MCF 10A (cell line): ENCODE results near the gene RALB. TPM values are rescaled to one million over a fixed set of nuclear protein-coding genes. Genes with fewer than 3 reads are reported as not detected.

Experiments
- BruUV-seq: library from RNA; stranded (reverse); fragments of 400-500 nt; replicated peaks from 2 replicates; lab custom pipeline; 2021; lab: Mats Ljungman, UMichigan
- CTCF ChIA-PET: fragments of 300-600 bp; sonication (Branson Sonifier 250); formaldehyde crosslinking; extraction: SDS; loops from one replicate; lab custom pipeline; 2021; ENCODE audit warnings: antibody characterized with exemption, inconsistent platforms; lab: Yijun Ruan, JAX
- POLR2A ChIA-PET: fragments of 300-600, 350-650 bp; sonication (Branson Sonifier 250); formaldehyde crosslinking; extraction: SDS; loops from one replicate; lab custom pipeline; 2020; ENCODE audit warnings: antibody characterized with exemption, inconsistent platforms; lab: Yijun Ruan, JAX
- DNase-seq: peaks from one replicate; pipeline ENCODE4 v3.0.0-alpha.2; 2018; ENCODE audit not compliant: unreplicated experiment
- H3K27ac Mint-ChIP-seq: one replicate; pipeline ENCODE4 v1.8.0; 2022; ENCODE audit warnings: mild to moderate bottlenecking, low read depth, mixed read lengths; ENCODE audit not compliant: unreplicated experiment
- H3K27me3 Mint-ChIP-seq: one replicate; pipeline ENCODE4 v1.8.0; 2022; ENCODE audit warnings: mixed read lengths; ENCODE audit not compliant: insufficient read depth, unreplicated experiment
- H3K36me3 Mint-ChIP-seq: one replicate; pipeline ENCODE4 v1.8.0; 2022; ENCODE audit warnings: mild to moderate bottlenecking, moderate library complexity, mixed read lengths; ENCODE audit not compliant: insufficient read depth, unreplicated experiment
- H3K4me1 Mint-ChIP-seq: one replicate; pipeline ENCODE4 v1.8.0; 2022; ENCODE audit warnings: mixed read lengths; ENCODE audit not compliant: insufficient read depth, unreplicated experiment
- H3K4me3 Mint-ChIP-seq: one replicate; pipeline ENCODE4 v1.8.0; 2022; ENCODE audit warnings: mild to moderate bottlenecking, moderate library complexity, mixed read lengths; ENCODE audit not compliant: unreplicated experiment
- H3K9me3 Mint-ChIP-seq: one replicate; pipeline ENCODE4 v1.8.0; 2022; ENCODE audit warnings: mixed read lengths; ENCODE audit not compliant: unreplicated experiment
- CTCF ChIP-seq: fragments of 200-600 bp; IDR thresholded peaks from one replicate; pipeline ENCODE4 v1.8.0; 2022; ENCODE audit warnings: antibody characterized with exemption, mild to moderate bottlenecking; ENCODE audit not compliant: unreplicated experiment
- intact Hi-C: fragments of 100-400 bp; cut with micrococcal nuclease; formaldehyde crosslinking; loops from 2 replicates; pipeline ENCODE4 v1.14.1; 2022
- total RNA-seq: library from RNA; stranded (reverse); gene quantifications from 2 replicates; pipeline ENCODE4 v1.2.3, GENCODE V29; 2022

Gene RALB
- total RNA-seq, 1 experiment from 2014 or later, result 37.4 TPM

- Mint-ChIP-seq H3K27ac (no peak overlapping the region), H3K36me3 (no peaks in the 10 kb centered on the region), H3K4me3 (no peak overlapping the region), H3K9me3 (no peaks in the 10 kb centered on the region), H3K27me3 (peaks cover 27% of the 10 kb centered on the region), H3K4me1 (no peaks in the 10 kb centered on the region)
- ChIA-PET POLR2A (interaction anchor here (1.1 kb wide), 1 partner anchor 8 kb away, joined by 4 read pairs; no protein-coding TSS in a partner anchor), CTCF (interaction anchor here (1.3 kb wide), 1 partner anchor 11 kb away, joined by 4 read pairs; no protein-coding TSS in a partner anchor)
- DNase-seq, result no peak
- intact Hi-C loops, result no loop called here
- TF ChIP-seq CTCF, result no peak
- no TSS peak for BruUV-seq
These were observed 78.5 kb downstream of the RALB start for GRCh38 chr2:120330946-120331822.

GRCh38 chr2:120331903-120332302, 79.3 kb downstream of the RALB start:
- DNase-seq, result no peak
- Mint-ChIP-seq H3K27ac (no peak overlapping the region), H3K4me3 (no peak overlapping the region), H3K4me1 (no peaks in the 10 kb centered on the region), H3K36me3 (no peaks in the 10 kb centered on the region), H3K9me3 (no peaks in the 10 kb centered on the region), H3K27me3 (peaks cover 27% of the 10 kb centered on the region)
- intact Hi-C loops, result no loop called here
- ChIA-PET POLR2A (interaction anchor here (1.1 kb wide), 1 partner anchor 8 kb away, joined by 4 read pairs; no protein-coding TSS in a partner anchor), CTCF (interaction anchor here (0.6 to 1.4 kb wide), 4 partner anchors 10 to 304 kb away, joined by 3 to 7 read pairs (median 4); no protein-coding TSS in a partner anchor)
- no TSS peak for BruUV-seq
- no peak for TF ChIP-seq CTCF

- no peaks in the 10 kb centered on the region for H3K9me3 Mint-ChIP-seq
- ChIA-PET CTCF (interaction anchor here (0.6 to 1.4 kb wide), 4 partner anchors 10 to 303 kb away, joined by 3 to 7 read pairs (median 4); no protein-coding TSS in a partner anchor), POLR2A (no interaction called here)
- intact Hi-C loops, result no loop called here
- H3K4me3 Mint-ChIP-seq, result no peak overlapping the region
- DNase-seq, result no peak
- no peaks in the 10 kb centered on the region for H3K4me1 Mint-ChIP-seq
- H3K27me3 Mint-ChIP-seq, result peaks cover 27% of the 10 kb centered on the region
- no peaks in the 10 kb centered on the region for H3K36me3 Mint-ChIP-seq
- H3K27ac Mint-ChIP-seq, result no peak overlapping the region
- TF ChIP-seq CTCF, result no peak
- BruUV-seq, result no TSS peak
These were observed 79.7 kb downstream of the RALB start for GRCh38 chr2:120332384-120332783.

GRCh38 chr2:120334068-120334467, 81.4 kb downstream of the RALB start:
- no TSS peak for BruUV-seq
- no peak overlapping the region for H3K4me3 Mint-ChIP-seq

More at GRCh38 chr2:120334068-120334467, 81.4 kb downstream of the RALB start:
- intact Hi-C loops, result no loop called here
- Mint-ChIP-seq H3K27me3 (peaks cover 27% of the 10 kb centered on the region), H3K4me1 (peaks cover 11% of the 10 kb centered on the region), H3K27ac (no peak overlapping the region), H3K36me3 (no peaks in the 10 kb centered on the region), H3K9me3 (no peaks in the 10 kb centered on the region)
- CTCF ChIA-PET, result interaction anchor here (0.5 to 1.5 kb wide), 6 partner anchors 9 to 347 kb away, joined by 3 to 4 read pairs (median 3); no protein-coding TSS in a partner anchor
- POLR2A ChIA-PET, result no interaction called here
- TF ChIP-seq CTCF, result no peak
- no peak for DNase-seq
